ENCODE results near the gene LZTFL1. TPM values are rescaled to one million over a fixed set of nuclear protein-coding genes. Genes with fewer than 3 reads are reported as not detected.

Gene LZTFL1
- total RNA-seq, 4 donors from 2014 or later, result 12.6 to 30.9 (median 23.3) TPM

DNA sequence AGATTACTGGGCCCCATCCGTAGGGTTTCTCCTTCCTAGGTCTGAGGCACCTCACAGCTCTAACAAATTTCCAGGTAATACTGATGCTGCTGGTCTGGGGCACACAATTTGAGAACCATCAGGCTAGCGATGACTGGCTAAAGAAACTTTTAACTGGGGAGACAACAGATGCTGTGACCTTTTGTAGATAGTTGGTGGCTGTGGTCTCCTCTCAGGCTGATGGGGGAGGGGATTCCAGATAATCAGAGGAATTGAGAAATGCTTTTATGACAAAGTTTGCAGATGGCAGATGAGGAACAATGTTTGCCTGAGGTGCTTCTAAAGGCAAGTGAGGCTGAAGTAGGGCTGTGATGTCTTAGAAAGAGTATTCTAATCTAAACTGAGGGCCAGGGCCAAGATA lies 30.6 kb upstream of the LZTFL1 start:
- Histone ChIP-seq H3K4me3 (no peak overlapping the region), H3K36me3 (no peaks in the 10 kb centered on the region), H3K9me3 (no peaks in the 10 kb centered on the region), H3K27me3 (no peaks in the 10 kb centered on the region), H3K4me1 (no peaks in the 10 kb centered on the region), H3K27ac (no peak overlapping the region)
- TF ChIP-seq, protein P1, sequence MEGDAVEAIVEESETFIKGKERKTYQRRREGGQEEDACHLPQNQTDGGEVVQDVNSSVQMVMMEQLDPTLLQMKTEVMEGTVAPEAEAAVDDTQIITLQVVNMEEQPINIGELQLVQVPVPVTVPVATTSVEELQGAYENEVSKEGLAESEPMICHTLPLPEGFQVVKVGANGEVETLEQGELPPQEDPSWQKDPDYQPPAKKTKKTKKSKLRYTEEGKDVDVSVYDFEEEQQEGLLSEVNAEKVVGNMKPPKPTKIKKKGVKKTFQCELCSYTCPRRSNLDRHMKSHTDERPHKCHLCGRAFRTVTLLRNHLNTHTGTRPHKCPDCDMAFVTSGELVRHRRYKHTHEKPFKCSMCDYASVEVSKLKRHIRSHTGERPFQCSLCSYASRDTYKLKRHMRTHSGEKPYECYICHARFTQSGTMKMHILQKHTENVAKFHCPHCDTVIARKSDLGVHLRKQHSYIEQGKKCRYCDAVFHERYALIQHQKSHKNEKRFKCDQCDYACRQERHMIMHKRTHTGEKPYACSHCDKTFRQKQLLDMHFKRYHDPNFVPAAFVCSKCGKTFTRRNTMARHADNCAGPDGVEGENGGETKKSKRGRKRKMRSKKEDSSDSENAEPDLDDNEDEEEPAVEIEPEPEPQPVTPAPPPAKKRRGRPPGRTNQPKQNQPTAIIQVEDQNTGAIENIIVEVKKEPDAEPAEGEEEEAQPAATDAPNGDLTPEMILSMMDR (IDR thresholded peaks at IDR 0.05), result no peak
- no peak for TF ChIP-seq POLR2AphosphoS5 (IDR thresholded peaks at IDR 0.05)
- WGBS, 2 donors (ENCODE audit: low coverage in 1 of 2), result 71% methylated on average over 1 of the region's 2 CpGs; no CpG with 5 or more reads in 1 of the 2 donors
- no peak for ATAC-seq

DNA sequence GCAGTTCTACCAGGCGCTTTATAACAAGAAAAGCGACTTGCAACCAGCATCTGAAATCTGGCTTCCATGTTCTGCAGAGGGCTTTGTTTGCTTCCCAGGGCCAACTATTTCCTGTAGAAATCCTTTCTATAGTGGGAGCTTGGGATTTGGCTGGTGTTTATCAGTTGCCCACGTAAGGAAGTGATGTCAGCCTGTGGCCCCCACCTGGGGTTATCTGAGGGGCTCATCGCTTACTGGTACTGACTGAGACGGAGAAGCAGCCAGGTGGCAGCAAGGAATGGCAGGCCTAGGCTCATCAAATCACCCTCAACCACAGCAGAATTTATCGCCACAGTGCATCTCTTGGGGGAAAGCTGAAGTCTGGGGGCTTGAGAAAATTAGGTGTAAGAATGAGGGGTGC lies 29.9 kb upstream of the LZTFL1 start:
- no peak for ATAC-seq
- H3K4me3 ChIP-seq, result no peak overlapping the region
- H3K4me1 ChIP-seq, result no peaks in the 10 kb centered on the region
- H3K27me3 ChIP-seq, result no peaks in the 10 kb centered on the region
- H3K9me3 ChIP-seq, result no peaks in the 10 kb centered on the region
- no peak overlapping the region for H3K27ac ChIP-seq
- TF ChIP-seq POLR2A (IDR thresholded peaks at IDR 0.05) (no peak), POLR2AphosphoS5 (IDR thresholded peaks at IDR 0.05) (no peak), EP300 (IDR thresholded peaks at IDR 0.05) (no peak)
- TF ChIP-seq, protein P1 (IDR thresholded peaks at IDR 0.05), result no peak
- WGBS, 2 donors (ENCODE audit: low coverage in 1 of 2), result 73 to 95% methylated on average over 3 of the region's 6 CpGs
- no peaks in the 10 kb centered on the region for H3K36me3 ChIP-seq

DNA sequence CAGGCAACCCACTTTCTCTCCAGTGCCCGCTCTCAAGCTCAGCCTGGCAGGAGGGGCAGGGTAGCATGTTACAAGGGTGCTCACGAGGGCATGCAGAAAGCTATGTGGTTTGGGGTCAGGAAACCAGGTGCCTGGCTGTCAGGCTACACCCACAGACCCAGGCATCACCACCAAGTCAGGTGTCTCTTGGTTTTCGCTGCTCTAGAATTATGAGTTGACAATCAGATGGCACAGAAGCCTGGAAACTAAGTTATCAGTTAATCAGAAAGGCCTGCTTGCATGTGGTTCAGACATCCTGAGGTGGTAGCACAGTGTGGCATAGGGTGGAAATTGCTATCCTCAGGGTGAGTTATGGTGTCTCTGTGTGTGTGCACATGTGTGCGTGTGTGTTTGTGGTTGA lies 28.2 kb upstream of the LZTFL1 start:
- ATAC-seq, result no peak
- Histone ChIP-seq H3K27me3 (no peaks in the 10 kb centered on the region), H3K4me1 (no peaks in the 10 kb centered on the region), H3K4me3 (no peak overlapping the region), H3K27ac (no peak overlapping the region), H3K36me3 (no peaks in the 10 kb centered on the region), H3K9me3 (no peaks in the 10 kb centered on the region)
- TF ChIP-seq POLR2AphosphoS5 (IDR thresholded peaks at IDR 0.05) (no peak), POLR2A (IDR thresholded peaks at IDR 0.05) (no peak), EP300 (IDR thresholded peaks at IDR 0.05) (no peak)
- TF ChIP-seq, protein P1 (IDR thresholded peaks at IDR 0.05), result no peak
- 67 to 73% methylated on average over 1 to 4 of the region's 4 CpGs for WGBS, 2 donors (ENCODE audit: low coverage in 1 of 2)

DNA sequence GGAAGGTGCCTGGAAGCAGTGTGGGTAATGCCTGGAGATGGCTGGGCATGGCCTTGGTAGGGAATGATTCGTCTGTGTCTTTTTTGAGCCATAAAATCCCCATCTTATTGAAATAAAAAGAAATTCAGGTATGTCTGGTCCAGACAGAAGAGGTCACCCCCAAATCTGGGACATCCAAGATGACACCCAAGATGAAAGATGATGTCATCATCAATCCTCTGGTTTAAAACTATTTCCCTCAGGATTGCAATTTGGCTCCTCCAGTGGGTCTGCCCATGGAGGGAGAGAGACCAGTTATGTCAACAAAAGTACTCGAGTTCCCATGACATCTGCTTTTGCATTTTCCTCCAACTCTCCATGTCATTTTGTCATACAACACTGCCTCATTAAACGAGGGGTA lies 27.7 kb upstream of the LZTFL1 start:
- H3K27ac ChIP-seq, result no peak overlapping the region
- H3K9me3 ChIP-seq, result no peaks in the 10 kb centered on the region
- H3K36me3 ChIP-seq, result no peaks in the 10 kb centered on the region
- TF ChIP-seq, protein P1 (IDR thresholded peaks at IDR 0.05), result no peak
- TF ChIP-seq EP300 (IDR thresholded peaks at IDR 0.05), result no peak
- no peak for TF ChIP-seq POLR2A (IDR thresholded peaks at IDR 0.05)
- TF ChIP-seq POLR2AphosphoS5 (IDR thresholded peaks at IDR 0.05), result no peak
- H3K27me3 ChIP-seq, result no peaks in the 10 kb centered on the region
- no peaks in the 10 kb centered on the region for H3K4me1 ChIP-seq
- 46 to 78% methylated on average over 2 of the region's 3 CpGs for WGBS, 2 donors (ENCODE audit: low coverage in 1 of 2)
- no peak for ATAC-seq
- H3K4me3 ChIP-seq, result no peak overlapping the region

DNA sequence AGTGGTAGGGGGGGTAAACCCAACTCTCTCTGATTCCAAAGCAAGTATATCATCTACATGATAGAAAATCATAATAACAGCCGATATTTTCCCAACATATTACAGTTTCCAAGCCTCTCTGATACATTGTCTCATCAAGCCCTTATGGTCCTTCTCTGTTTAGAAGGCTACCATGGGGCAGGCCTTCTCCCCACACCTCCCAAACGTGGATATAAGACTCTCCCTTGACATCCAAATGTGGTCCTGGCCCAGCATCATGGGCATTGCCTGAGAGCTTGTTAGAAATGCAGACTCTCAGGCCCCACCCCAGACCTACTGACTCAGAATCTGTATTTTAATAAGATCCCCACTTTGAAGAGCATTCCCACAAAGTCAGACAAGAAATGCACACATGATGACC lies 26.7 kb upstream of the LZTFL1 start:
- no peak overlapping the region for H3K27ac ChIP-seq
- no peaks in the 10 kb centered on the region for H3K4me1 ChIP-seq
- peaks cover 0 to 3% (median 0%) of the 10 kb centered on the region in 3 donors for H3K9me3 ChIP-seq
- H3K27me3 ChIP-seq, result no peaks in the 10 kb centered on the region
- ATAC-seq, result no peak
- H3K36me3 ChIP-seq, result no peaks in the 10 kb centered on the region
- TF ChIP-seq POLR2AphosphoS5 (IDR thresholded peaks at IDR 0.05) (no peak), EP300 (IDR thresholded peaks at IDR 0.05) (no peak), POLR2A (IDR thresholded peaks at IDR 0.05) (no peak)
- TF ChIP-seq, protein P1 (IDR thresholded peaks at IDR 0.05), result no peak
- WGBS, 2 donors (ENCODE audit: low coverage in 1 of 2), result 46 to 80% methylated on average over 2 of the region's 2 CpGs
- no peak overlapping the region for H3K4me3 ChIP-seq

All from gastroesophageal sphincter (tissue), 4 donors.